NK-92 (cell line): ENCODE measurements around the gene STON1.
"Not testable (repeated sequence)": the region's sequence is repeated elsewhere in the genome, so short reads cannot be mapped to it uniquely, and the experiment has no call there.

ENCODE experiments used
- DNase-seq: peaks from one replicate; lab custom pipeline; 2025; ENCODE audit not compliant: unreplicated experiment; lab: John Stamatoyannopoulos, UW

STON1 gene

GRCh38 chr2:48613211-48613610 lies 83.3 kb downstream of the STON1 start:
- DNase-seq = no peak

- DNase-seq = not testable (repeated sequence)
These were observed 84.6 kb downstream of the STON1 start for GRCh38 chr2:48614581-48614980.

- no peak for DNase-seq
These were observed 87.7 kb downstream of the STON1 start, which contains the start of gene GTF2A1L for GRCh38 chr2:48617618-48618017. Gene GTF2A1L (plus strand): TSS chr2:48617856. CDS start chr2:48617875, 19 bp downstream.

DNA sequence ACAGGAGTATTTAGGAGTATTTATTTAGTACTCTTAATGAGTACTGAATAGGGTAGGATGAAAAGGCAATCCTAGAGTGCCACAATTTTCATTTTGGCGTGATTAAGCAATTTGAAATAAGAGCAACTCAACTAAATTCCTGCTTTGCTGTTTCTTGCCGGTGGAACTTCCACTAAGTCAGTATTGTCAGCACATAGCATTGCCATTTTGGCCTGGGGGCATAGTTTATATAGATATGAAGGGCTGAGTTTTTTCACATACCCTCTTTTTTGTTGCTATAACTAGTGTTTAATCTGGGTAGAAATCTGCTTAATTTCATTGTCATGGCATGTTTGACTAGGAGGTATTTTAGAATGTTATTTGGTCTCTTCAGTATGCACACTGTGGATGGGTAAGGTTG lies 89.6 kb downstream of the STON1 start:
- no peak for DNase-seq

- no peak for DNase-seq
These were observed 90.7 kb downstream of the STON1 start for GRCh38 chr2:48620604-48621003.

GRCh38 chr2:48622691-48623090 lies 92.7 kb downstream of the STON1 start:
- not testable (repeated sequence) for DNase-seq

DNA sequence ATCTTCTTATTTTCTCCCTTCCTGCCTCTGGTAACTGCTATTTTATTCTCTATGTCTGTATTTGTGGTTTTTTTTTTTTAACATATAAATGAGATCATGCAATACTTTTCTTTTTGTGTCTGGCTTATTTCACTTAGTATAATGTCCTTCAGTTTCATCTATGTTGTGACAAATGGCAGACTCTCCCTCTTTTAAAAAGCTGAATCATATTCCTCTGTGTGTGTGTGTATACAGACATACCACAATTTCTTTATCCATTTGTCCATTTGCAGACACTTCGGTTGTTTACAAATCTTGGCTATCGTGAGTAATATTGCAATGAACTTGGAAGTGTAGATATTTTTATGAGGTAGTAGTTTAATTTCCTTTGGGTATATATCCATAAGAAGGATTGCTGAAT lies 94.7 kb downstream of the STON1 start:
- DNase-seq = no peak

DNA sequence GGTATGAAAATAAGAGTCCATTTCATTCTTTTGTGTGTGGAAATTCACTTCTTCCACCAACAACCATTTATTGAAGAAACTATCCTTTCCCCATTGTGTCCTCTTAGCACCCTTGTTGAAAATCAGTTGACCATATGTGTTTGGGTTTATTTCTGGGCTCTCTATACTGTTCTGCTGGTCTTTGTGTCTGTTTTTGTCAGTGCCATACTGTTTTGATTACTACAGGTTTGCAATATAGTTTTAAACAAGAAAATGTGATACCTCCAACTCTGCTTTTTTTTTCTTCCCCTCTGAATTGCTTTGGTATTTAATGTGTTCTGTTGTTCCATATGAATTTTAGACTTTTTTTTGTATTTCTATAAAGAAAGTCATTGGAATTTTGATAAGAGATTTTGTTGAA lies 96.1 kb downstream of the STON1 start:
- DNase-seq = no peak

DNA sequence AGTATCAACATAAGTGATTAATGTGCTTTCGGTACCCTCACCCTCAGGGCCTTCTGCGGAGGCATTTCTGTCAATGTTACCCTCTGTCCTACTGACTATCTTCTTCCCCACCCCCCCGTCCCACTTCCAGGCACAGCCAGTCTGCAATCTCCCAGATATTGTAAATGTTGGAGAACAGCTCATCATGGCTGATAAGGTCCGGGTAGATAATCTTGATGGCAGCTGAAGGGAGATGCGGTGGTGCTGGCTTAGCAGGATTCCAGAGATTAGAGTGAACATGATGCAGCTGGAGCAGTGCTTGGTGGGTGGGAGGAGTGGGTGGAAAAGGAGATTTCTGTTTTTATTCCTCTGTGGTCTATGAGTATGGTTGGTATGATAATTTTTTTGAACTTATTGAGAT lies 103.2 kb downstream of the STON1 start:
- no peak for DNase-seq

DNA sequence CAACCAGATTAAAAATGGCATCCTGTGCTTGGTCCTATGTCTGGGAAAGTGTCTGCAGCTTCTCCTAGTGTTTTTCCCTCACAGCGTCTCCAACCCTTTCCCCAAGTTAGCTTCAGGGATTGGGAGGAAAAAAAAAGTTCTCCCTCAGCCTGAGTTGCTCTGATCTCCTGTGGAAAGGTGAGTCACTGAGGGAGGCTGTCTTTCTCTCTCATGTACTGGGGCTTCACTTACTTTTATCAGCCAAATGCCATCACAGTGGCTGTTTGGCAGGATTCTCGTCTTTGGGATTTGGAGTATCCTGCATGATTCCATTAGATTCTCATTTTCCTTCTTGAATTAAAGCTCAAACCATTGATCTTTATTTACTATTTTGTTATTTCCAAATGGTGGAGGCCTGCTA lies 105.8 kb downstream of the STON1 start:
- DNase-seq = no peak

DNA sequence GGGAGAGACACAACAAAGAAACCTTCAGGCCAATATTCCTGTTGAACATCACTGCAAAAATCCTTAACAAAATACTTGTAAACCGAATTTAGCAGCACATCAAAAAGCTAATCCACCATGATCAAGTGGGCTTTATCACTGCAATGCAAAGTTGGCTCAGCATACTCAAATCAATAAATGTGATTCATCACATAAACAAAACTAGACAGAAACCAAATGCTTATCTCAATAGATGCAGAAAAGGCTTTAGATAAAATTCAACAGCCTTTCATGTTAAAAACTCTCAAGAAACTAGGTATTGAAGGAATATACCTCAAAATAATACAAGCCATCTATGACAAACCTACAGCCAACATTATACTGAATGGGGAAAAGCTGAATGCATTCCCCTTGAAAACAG lies 108.3 kb downstream of the STON1 start:
- no peak for DNase-seq
